ENCODE results near the gene ZDHHC14.

- TF ChIP-seq CTCF (IDR thresholded peaks at IDR 0.05) (no peak), POLR2A (IDR thresholded peaks at IDR 0.05) (no peak)
Measured at GRCh38 chr6:157555455-157556143, 174.6 kb downstream of the ZDHHC14 start.

All from body of pancreas (tissue), 4 donors.